Activated CD8-positive, alpha-beta T cell treated with anti-CD3 and anti-CD28 coated beads, Interleukin-2, amount 10 ng/mL, durations not matched to agents 7 days and 5 days (primary cell): Measurements from ENCODE around the gene TOM1L1. TPM values are rescaled to one million over a fixed set of nuclear protein-coding genes. Genes with fewer than 3 reads are reported as not detected.
"Not testable (repeated sequence)": the region's sequence is repeated elsewhere in the genome, so short reads cannot be mapped to it uniquely, and the experiment has no call there.

ENCODE experiments used
- ATAC-seq: fragments of 150-1000 bp; cut with Tn5 transposase; one replicate; pipeline ENCODE4 v1.10.0; 2021; ENCODE audit warnings: moderate library complexity
- CTCF ChIA-PET: fragments of 350-600 bp; sonication (Branson Sonifier 250); formaldehyde crosslinking; loops from one replicate; lab custom pipeline; 2021; ENCODE audit warnings: antibody characterized with exemption; lab: Charles Lee
- POLR2A ChIA-PET: fragments of 350-600 bp; sonication (Branson Sonifier 250); formaldehyde crosslinking; loops from one replicate; lab custom pipeline; 2021; ENCODE audit warnings: antibody characterized with exemption; lab: Charles Lee
- DNase-seq: peaks from one replicate; pipeline ENCODE4 v3.0.0-alpha.2; 2020
- H3K27ac Mint-ChIP-seq: one replicate; pipeline ENCODE4 v1.8.0; 2021; ENCODE audit warnings: mild to moderate bottlenecking, mixed read lengths
- H3K27me3 Mint-ChIP-seq: one replicate; pipeline ENCODE4 v1.8.0; 2021; ENCODE audit warnings: low read depth, mixed read lengths
- H3K36me3 Mint-ChIP-seq: one replicate; pipeline ENCODE4 v1.8.0; 2021; ENCODE audit warnings: low read depth, mixed read lengths
- H3K4me1 Mint-ChIP-seq: one replicate; pipeline ENCODE4 v1.8.0; 2021; ENCODE audit warnings: low read depth, mixed read lengths
- H3K4me3 Mint-ChIP-seq: one replicate; pipeline ENCODE4 v1.8.0; 2021; ENCODE audit warnings: mild to moderate bottlenecking, mixed read lengths
- H3K9me3 Mint-ChIP-seq: one replicate; pipeline ENCODE4 v1.8.0; 2022; ENCODE audit warnings: mixed read lengths; ENCODE audit not compliant: insufficient read depth
- total RNA-seq, 2 experiments: library from RNA; stranded (reverse); gene quantifications; one replicate each; pipeline ENCODE4 v1.2.3, GENCODE V29; 2021

TOM1L1 gene
- total RNA-seq = not detected

- ChIA-PET CTCF (no interaction called here), POLR2A (no interaction called here)
- no peaks in the 10 kb centered on the region for H3K9me3 Mint-ChIP-seq
- ATAC-seq (peak; percentile 91), DNase-seq (peak; percentile 23)
- H3K27ac Mint-ChIP-seq = no peak within 1 kb of the TSS
- H3K4me3 Mint-ChIP-seq = peak within 1 kb of the TSS; percentile 43
- peaks cover 32% of the 10 kb centered on the region for H3K27me3 Mint-ChIP-seq
- no peaks in the 10 kb centered on the region for H3K36me3 Mint-ChIP-seq
- H3K4me1 Mint-ChIP-seq = peaks cover 9% of the 10 kb centered on the region
Observed at GRCh38 chr17:54900457-54901229, at the start of gene TOM1L1. TSS of gene TOM1L1 (plus strand) at chr17:54900852. CDS start at chr17:54900866, 14 bp downstream.

GRCh38 chr17:54859187-54859586 lies 41.5 kb upstream of the TOM1L1 start:
- CTCF ChIA-PET = no interaction called here
- Mint-ChIP-seq H3K27ac (no peak overlapping the region), H3K36me3 (no peaks in the 10 kb centered on the region), H3K4me3 (no peak overlapping the region), H3K27me3 (peaks cover 3% of the 10 kb centered on the region), H3K9me3 (no peaks in the 10 kb centered on the region), H3K4me1 (no peaks in the 10 kb centered on the region)
- POLR2A ChIA-PET = no interaction called here
- ATAC-seq (no peak), DNase-seq (no peak)

GRCh38 chr17:54860617-54861470 lies 39.8 kb upstream of the TOM1L1 start:
- H3K27ac Mint-ChIP-seq = no peak overlapping the region

GRCh38 chr17:54861471-54861983 lies 39.1 kb upstream of the TOM1L1 start:
- H3K27ac Mint-ChIP-seq = no peak overlapping the region
- ChIA-PET POLR2A (no interaction called here), CTCF (no interaction called here)
- no peaks in the 10 kb centered on the region for H3K36me3 Mint-ChIP-seq
- DNase-seq (no peak), ATAC-seq (no peak)
- H3K4me1 Mint-ChIP-seq = no peaks in the 10 kb centered on the region
- no peak overlapping the region for H3K4me3 Mint-ChIP-seq
- H3K27me3 Mint-ChIP-seq = peaks cover 5% of the 10 kb centered on the region
- H3K9me3 Mint-ChIP-seq = no peaks in the 10 kb centered on the region

More at GRCh38 chr17:54860617-54861470, 39.8 kb upstream of the TOM1L1 start:
- Mint-ChIP-seq H3K36me3 (no peaks in the 10 kb centered on the region), H3K27me3 (peaks cover 5% of the 10 kb centered on the region), H3K9me3 (no peaks in the 10 kb centered on the region), H3K4me3 (no peak overlapping the region), H3K4me1 (no peaks in the 10 kb centered on the region)
- ATAC-seq (no peak), DNase-seq (no peak)
- CTCF ChIA-PET = no interaction called here
- POLR2A ChIA-PET = no interaction called here

GRCh38 chr17:54863176-54863575 lies 37.5 kb upstream of the TOM1L1 start:
- CTCF ChIA-PET = no interaction called here
- POLR2A ChIA-PET = no interaction called here
- Mint-ChIP-seq H3K36me3 (no peaks in the 10 kb centered on the region), H3K4me3 (no peak overlapping the region), H3K27ac (no peak overlapping the region), H3K9me3 (no peaks in the 10 kb centered on the region), H3K4me1 (no peaks in the 10 kb centered on the region), H3K27me3 (peaks cover 5% of the 10 kb centered on the region)
- ATAC-seq = no peak
- DNase-seq = no peak

GRCh38 chr17:54864070-54864469 lies 36.6 kb upstream of the TOM1L1 start:
- CTCF ChIA-PET = no interaction called here
- no peaks in the 10 kb centered on the region for H3K36me3 Mint-ChIP-seq
- POLR2A ChIA-PET = no interaction called here
- H3K4me1 Mint-ChIP-seq = no peaks in the 10 kb centered on the region
- no peak for ATAC-seq
- no peak for DNase-seq
- H3K4me3 Mint-ChIP-seq = no peak overlapping the region
- no peak overlapping the region for H3K27ac Mint-ChIP-seq
- no peaks in the 10 kb centered on the region for H3K9me3 Mint-ChIP-seq
- H3K27me3 Mint-ChIP-seq = peaks cover 5% of the 10 kb centered on the region

- H3K4me1 Mint-ChIP-seq = no peaks in the 10 kb centered on the region
- ATAC-seq (no peak), DNase-seq (no peak)
- CTCF ChIA-PET = no interaction called here
- POLR2A ChIA-PET = no interaction called here
- no peaks in the 10 kb centered on the region for H3K36me3 Mint-ChIP-seq
- H3K27me3 Mint-ChIP-seq = peaks cover 5% of the 10 kb centered on the region
- H3K9me3 Mint-ChIP-seq = no peaks in the 10 kb centered on the region
- no peak overlapping the region for H3K4me3 Mint-ChIP-seq
- no peak overlapping the region for H3K27ac Mint-ChIP-seq
Observed at GRCh38 chr17:54864636-54865356, 35.9 kb upstream of the TOM1L1 start.

- no peak for DNase-seq
- no peak for ATAC-seq
- peaks cover 4% of the 10 kb centered on the region for H3K27me3 Mint-ChIP-seq
- ChIA-PET POLR2A (no interaction called here), CTCF (no interaction called here)
- H3K4me3 Mint-ChIP-seq = no peak overlapping the region
- no peaks in the 10 kb centered on the region for H3K4me1 Mint-ChIP-seq
- no peak overlapping the region for H3K27ac Mint-ChIP-seq
- H3K9me3 Mint-ChIP-seq = no peaks in the 10 kb centered on the region
- no peaks in the 10 kb centered on the region for H3K36me3 Mint-ChIP-seq
Observed at GRCh38 chr17:54867634-54868033, 33.0 kb upstream of the TOM1L1 start.

GRCh38 chr17:54870671-54871175 lies 29.9 kb upstream of the TOM1L1 start:
- H3K27me3 Mint-ChIP-seq = no peaks in the 10 kb centered on the region
- no peak for DNase-seq
- H3K9me3 Mint-ChIP-seq = no peaks in the 10 kb centered on the region
- CTCF ChIA-PET = no interaction called here
- no peaks in the 10 kb centered on the region for H3K4me1 Mint-ChIP-seq
- no peak for ATAC-seq
- POLR2A ChIA-PET = no interaction called here
- no peaks in the 10 kb centered on the region for H3K36me3 Mint-ChIP-seq
- H3K27ac Mint-ChIP-seq = no peak overlapping the region
- no peak overlapping the region for H3K4me3 Mint-ChIP-seq

GRCh38 chr17:54875906-54876305 lies 24.7 kb upstream of the TOM1L1 start:
- H3K27me3 Mint-ChIP-seq, DNase-seq, H3K9me3 Mint-ChIP-seq, H3K27ac Mint-ChIP-seq, H3K36me3 Mint-ChIP-seq, POLR2A ChIA-PET, H3K4me1 Mint-ChIP-seq, ATAC-seq, H3K4me3 Mint-ChIP-seq, CTCF ChIA-PET: not testable (repeated sequence)

- CTCF ChIA-PET = no interaction called here
- Mint-ChIP-seq H3K4me3 (no peak overlapping the region), H3K36me3 (no peaks in the 10 kb centered on the region), H3K27ac (no peak overlapping the region), H3K9me3 (no peaks in the 10 kb centered on the region), H3K4me1 (no peaks in the 10 kb centered on the region), H3K27me3 (no peaks in the 10 kb centered on the region)
- ATAC-seq = no peak
- DNase-seq = no peak
- POLR2A ChIA-PET = no interaction called here
Observed at GRCh38 chr17:54876656-54877195, 23.9 kb upstream of the TOM1L1 start.
